ENCODE results near the gene PLEKHG1. TPM values are rescaled to one million over a fixed set of nuclear protein-coding genes. Genes with fewer than 3 reads are reported as not detected.

The PLEKHG1 gene
- total RNA-seq, result 12.5 TPM

DNA sequence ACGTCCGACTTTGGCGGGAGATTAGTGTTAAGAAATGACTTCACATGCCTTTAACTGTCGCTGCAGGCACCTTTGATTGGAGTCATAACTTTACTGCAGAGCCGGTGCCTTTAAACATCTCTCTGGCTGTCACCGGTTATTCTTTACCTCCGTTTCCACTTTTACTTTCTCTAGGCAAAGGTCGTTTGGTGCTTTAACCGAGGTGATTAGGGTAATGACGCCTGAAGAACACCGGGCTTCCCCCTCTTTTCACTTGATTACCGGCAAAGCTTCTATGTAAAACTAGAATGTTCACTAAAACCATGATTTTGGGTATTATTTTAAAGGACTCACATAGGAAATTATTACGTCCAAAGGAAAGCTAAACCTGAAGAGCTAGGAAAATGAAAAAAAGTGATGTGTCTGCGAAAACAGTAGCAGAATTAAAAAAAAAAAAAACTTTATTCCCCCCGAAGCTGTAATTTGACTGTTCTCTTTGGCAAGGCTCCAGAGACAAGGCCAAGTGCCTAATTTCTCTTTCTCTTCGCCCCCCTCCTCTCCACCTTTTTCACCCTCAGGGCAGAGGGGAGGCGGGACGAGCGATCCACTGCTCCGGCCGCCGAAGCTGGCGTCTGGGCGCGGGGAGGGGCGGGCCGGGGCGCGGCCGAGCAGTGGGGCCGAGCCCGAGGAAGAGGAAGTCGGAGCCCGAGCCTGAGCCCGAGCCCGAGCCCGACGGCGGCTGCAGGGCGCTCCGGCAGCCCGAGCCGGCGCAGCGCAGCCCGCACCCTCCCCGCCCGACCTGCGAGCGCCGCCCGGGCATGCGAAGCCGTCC, at the start of gene PLEKHG1:
Gene PLEKHG1, plus strand, starts transcription at position 687 of the 811 bp plus-strand sequence. CDS start 133,797 bp downstream, outside the sequence.
- Histone ChIP-seq H3K27me3 (ENCODE audit: insufficient read depth, low read length) (peaks cover 54% of the 10 kb centered on the region), H3K4me3 (ENCODE audit: low read length) (peak within 1 kb of the TSS; percentile 37), H3K9me3 (ENCODE audit: low read depth, low read length) (no peaks in the 10 kb centered on the region), H3K4me1 (ENCODE audit: insufficient read depth, low read length) (peaks cover 15% of the 10 kb centered on the region)

DNA sequence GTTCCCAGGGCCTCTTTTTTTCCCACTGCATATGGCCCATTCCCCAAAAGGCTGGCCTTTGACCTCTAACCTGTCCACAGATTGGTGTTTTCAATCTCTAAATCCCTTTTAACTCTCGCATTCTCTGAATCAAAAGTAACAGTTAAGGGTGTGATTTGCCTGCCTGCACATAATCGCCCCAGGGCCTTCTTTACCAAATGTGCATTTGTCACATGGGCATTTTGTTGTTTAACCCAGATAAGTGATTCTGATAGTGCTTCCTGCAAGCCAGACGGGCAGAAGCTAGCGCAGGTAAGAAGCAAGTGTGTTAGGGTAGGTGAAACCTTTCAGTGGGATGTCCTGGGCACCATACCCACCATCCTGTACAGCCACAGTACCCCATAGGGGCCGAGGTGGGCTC, 49.4 kb upstream of the PLEKHG1 start:
- Histone ChIP-seq H3K4me1 (ENCODE audit: insufficient read depth, low read length) (no peaks in the 10 kb centered on the region), H3K9me3 (ENCODE audit: low read depth, low read length) (no peaks in the 10 kb centered on the region), H3K4me3 (ENCODE audit: low read length) (no peak overlapping the region)

DNA sequence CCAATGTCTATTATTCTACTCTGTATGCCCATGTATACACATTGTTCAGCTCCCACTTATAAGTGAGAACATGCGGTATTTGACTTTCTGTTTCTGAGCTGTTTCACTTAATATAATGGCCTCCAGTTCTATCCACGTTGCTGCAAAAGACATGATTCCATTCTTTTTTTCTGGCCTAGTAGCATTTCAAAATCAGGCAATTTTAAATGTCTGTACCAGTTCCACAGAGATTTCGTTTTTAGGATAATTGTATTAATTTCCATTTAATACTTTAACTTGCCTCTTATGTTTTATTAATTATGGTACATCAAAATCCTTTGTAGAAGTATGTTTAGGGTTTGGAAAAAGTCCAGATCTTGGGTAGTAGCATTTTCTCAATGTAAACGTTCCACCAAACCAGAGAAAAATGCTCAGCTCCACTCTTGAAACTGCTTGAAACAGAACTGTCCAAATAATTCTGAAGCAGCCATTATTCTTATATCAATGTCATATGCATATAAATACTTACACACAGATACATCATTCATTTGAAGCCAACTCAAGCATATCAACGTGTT, 42.6 kb upstream of the PLEKHG1 start:
- no peak overlapping the region for H3K4me3 ChIP-seq (ENCODE audit: low read length)
- no peaks in the 10 kb centered on the region for H3K9me3 ChIP-seq (ENCODE audit: low read depth, low read length)
- peaks cover 7% of the 10 kb centered on the region for H3K27me3 ChIP-seq (ENCODE audit: insufficient read depth, low read length)
- no peaks in the 10 kb centered on the region for H3K4me1 ChIP-seq (ENCODE audit: insufficient read depth, low read length)

More for the DNA sequence above, 49.4 kb upstream of the PLEKHG1 start:
- peaks cover 3% of the 10 kb centered on the region for H3K27me3 ChIP-seq (ENCODE audit: insufficient read depth, low read length)

DNA sequence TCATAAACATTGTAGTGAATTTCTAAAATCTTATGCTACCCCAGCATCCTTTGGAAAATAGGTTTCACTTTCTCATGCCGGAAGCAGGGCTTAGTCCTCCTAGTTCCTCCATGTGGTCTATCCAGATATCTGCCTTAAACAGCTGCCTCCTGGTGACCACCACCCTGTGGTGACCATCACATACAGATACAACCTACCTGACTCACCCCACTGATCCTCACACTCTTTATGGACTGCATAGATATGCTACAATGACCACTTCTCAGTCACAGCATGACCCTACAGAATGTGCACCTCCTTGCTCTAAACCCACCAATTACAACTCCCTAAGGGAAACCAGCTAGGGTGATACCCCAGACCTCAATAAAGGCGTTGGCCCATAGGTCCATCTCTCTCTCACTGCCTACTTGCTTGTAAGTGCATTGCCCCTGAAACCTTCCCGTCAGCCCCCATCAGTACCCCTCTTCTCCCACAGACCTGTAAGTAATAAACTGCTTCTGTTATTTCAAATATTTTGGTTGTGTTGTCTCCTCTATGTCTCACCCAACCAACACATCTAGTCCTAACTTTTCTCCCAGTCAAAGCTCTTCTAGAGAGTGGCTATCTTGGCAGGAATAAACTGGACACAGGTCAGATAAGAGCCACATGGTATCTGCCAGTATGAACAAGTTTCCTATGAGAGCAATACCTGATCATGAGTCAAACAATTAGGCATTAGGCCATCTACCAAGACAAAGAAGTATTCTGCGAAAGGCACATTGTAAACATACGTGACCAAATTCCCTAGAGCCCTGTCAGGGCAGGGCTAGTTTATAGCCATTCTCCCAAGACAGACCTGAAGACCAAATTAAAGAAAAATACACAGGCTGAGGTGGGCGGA, 39.4 kb upstream of the PLEKHG1 start:
- Histone ChIP-seq H3K4me3 (ENCODE audit: low read length) (no peak overlapping the region), H3K4me1 (ENCODE audit: insufficient read depth, low read length) (no peaks in the 10 kb centered on the region), H3K27me3 (ENCODE audit: insufficient read depth, low read length) (peaks cover 7% of the 10 kb centered on the region), H3K9me3 (ENCODE audit: low read depth, low read length) (no peaks in the 10 kb centered on the region)

DNA sequence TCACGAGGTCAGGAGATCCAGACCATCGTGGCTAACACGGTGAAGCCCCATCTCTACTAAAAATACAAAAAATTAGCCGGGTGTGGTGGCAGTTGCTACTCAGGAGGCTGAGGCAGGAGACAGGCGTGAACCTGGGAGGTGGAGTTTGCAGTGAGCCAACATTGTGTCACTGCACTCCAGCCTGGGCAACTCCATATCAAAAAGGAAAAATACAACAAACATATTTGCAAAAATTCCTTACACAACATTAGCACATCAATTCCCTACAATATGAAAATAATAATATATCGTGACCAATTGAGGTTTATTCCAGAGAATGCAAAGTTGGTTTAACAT, 38.8 kb upstream of the PLEKHG1 start:
- peaks cover 7% of the 10 kb centered on the region for H3K27me3 ChIP-seq (ENCODE audit: insufficient read depth, low read length)
- no peaks in the 10 kb centered on the region for H3K4me1 ChIP-seq (ENCODE audit: insufficient read depth, low read length)
- no peak overlapping the region for H3K4me3 ChIP-seq (ENCODE audit: low read length)
- no peaks in the 10 kb centered on the region for H3K9me3 ChIP-seq (ENCODE audit: low read depth, low read length)

DNA sequence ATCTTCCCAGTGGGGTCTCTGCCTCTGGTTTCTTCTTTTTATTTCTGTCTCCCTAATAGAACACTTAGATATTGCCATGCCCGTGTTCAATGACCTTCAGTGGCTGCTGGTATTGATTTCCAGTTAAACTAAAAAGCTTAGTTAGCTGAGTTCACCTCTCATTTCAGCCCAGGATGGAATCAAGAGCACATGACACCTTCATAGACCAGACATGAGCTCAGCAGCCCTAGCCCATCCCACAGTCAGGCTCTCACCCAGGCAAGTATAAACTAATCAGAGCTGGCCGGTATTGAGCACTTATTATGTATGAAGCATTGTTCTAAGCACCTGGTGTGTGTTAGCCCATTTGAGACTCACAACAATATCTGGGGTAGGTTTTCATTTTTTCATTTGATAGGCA, 33.7 kb upstream of the PLEKHG1 start:
- H3K9me3 ChIP-seq (ENCODE audit: low read depth, low read length), result no peaks in the 10 kb centered on the region
- no peaks in the 10 kb centered on the region for H3K27me3 ChIP-seq (ENCODE audit: insufficient read depth, low read length)
- no peak overlapping the region for H3K4me3 ChIP-seq (ENCODE audit: low read length)
- no peaks in the 10 kb centered on the region for H3K4me1 ChIP-seq (ENCODE audit: insufficient read depth, low read length)

DNA sequence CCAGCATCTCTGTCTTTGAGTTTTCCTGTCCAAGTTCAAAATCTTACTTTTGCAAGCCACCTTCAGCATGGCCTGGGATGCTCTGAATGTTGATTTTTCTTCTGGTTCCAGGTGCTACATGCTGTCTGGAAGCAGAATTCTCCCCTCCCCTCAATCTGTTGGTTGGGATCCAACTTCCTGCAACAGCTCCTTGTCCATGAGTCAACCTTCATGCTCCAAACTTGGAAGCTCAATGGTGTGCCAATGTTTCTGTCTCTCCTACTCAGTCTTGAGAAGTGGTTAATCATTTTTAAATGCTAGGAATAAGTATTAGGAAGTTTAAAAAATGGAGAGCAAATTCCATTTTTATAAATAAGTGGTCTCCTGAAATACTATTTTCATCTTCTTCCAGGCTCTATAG, 33.2 kb upstream of the PLEKHG1 start:
- no peak overlapping the region for H3K4me3 ChIP-seq (ENCODE audit: low read length)
- no peaks in the 10 kb centered on the region for H3K4me1 ChIP-seq (ENCODE audit: insufficient read depth, low read length)
- H3K9me3 ChIP-seq (ENCODE audit: low read depth, low read length), result no peaks in the 10 kb centered on the region
- no peaks in the 10 kb centered on the region for H3K27me3 ChIP-seq (ENCODE audit: insufficient read depth, low read length)

DNA sequence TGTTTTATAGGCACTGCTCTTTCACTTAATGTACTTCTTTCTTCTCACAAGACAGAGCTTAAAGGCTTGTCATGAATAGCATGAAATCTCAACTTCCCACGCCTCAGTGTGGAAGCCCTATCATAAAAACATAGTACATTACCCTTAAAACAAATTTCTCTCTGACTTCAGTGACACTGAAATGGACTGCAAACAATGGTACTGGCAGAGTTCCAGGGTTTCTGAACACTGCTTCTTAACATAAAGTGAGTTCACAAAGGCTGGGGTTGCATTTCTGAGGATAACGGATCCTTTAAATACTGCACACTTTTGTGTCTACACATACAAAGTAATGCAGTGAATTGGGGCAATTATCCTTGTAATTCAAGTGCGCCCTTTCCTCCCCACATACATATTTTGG, 32.3 kb upstream of the PLEKHG1 start:
- Histone ChIP-seq H3K27me3 (ENCODE audit: insufficient read depth, low read length) (peaks cover 5% of the 10 kb centered on the region), H3K9me3 (ENCODE audit: low read depth, low read length) (no peaks in the 10 kb centered on the region), H3K4me1 (ENCODE audit: insufficient read depth, low read length) (no peaks in the 10 kb centered on the region)

DNA sequence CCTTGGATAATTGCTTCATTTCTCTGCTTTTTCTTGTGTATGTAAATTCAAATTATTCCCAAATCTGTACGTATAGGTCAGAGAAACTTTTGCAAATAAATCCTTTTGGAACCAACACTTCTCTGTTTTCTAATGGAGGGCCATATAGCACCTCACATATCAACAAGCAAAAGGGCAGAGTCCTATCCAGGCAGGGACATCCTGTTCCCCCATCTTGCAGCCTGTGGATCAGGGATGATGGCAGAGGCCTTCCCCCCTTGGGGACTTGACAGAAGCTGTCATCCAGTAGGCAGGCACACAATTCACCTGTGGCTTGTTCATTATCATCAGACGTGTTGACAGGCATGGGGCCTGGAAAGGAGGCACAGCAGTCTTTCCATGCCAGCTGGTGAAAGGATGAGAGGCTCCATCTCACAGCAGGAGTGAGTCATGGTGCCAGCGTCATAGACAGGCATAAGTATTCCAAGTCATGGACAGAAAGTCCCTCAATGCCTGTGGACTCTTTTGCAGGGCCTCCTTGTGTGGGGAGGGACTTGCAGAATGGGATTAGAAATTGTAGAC, 31.8 kb upstream of the PLEKHG1 start:
- H3K4me3 ChIP-seq (ENCODE audit: low read length), result no peak overlapping the region
- H3K27me3 ChIP-seq (ENCODE audit: insufficient read depth, low read length), result peaks cover 5% of the 10 kb centered on the region
- H3K9me3 ChIP-seq (ENCODE audit: low read depth, low read length), result no peaks in the 10 kb centered on the region
- no peaks in the 10 kb centered on the region for H3K4me1 ChIP-seq (ENCODE audit: insufficient read depth, low read length)

More for the DNA sequence above, 32.3 kb upstream of the PLEKHG1 start:
- H3K4me3 ChIP-seq (ENCODE audit: low read length), result no peak overlapping the region

DNA sequence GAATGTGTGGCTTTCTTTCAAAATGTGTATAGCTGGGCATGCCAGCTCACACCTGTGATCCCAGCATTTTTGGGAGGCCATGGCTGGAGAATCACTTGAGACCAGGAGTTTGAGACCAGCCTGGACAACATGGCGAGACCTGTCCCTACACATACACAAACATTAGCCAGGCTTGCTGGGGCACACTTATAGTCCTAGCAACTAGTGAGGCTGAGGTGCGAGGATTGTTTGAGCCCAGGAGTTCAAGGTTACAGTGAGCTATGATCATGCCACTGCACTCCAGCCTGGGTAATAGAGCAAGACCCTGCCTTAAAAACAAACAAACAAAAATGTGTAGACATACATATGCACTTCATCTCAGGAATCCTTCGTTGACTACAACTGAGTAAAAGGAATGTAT, 31.1 kb upstream of the PLEKHG1 start:
- Histone ChIP-seq H3K9me3 (ENCODE audit: low read depth, low read length) (no peaks in the 10 kb centered on the region), H3K27me3 (ENCODE audit: insufficient read depth, low read length) (peaks cover 11% of the 10 kb centered on the region), H3K4me3 (ENCODE audit: low read length) (no peak overlapping the region), H3K4me1 (ENCODE audit: insufficient read depth, low read length) (no peaks in the 10 kb centered on the region)

DNA sequence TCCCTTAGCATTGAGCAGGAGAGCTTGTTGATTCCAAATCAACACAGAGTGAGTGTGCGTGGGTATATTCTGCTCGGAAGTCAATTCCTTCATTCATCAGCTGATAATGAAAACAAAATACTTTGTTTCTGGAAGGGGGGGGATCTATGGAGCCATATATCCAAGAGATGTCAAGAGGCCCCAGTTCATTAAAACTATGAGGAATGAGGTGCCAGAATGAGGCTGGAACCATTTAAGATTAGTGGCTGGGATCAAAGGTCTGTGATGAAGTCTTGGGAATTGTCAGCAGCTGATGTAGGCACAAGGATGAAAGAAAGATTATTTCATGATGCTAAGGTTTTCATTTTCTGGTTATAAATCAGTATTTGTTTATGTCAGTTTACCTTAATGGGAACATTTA, 30.5 kb upstream of the PLEKHG1 start:
- H3K9me3 ChIP-seq (ENCODE audit: low read depth, low read length), result no peaks in the 10 kb centered on the region
- peaks cover 16% of the 10 kb centered on the region for H3K27me3 ChIP-seq (ENCODE audit: insufficient read depth, low read length)
- peaks cover 2% of the 10 kb centered on the region for H3K4me1 ChIP-seq (ENCODE audit: insufficient read depth, low read length)
- H3K4me3 ChIP-seq (ENCODE audit: low read length), result no peak overlapping the region

DNA sequence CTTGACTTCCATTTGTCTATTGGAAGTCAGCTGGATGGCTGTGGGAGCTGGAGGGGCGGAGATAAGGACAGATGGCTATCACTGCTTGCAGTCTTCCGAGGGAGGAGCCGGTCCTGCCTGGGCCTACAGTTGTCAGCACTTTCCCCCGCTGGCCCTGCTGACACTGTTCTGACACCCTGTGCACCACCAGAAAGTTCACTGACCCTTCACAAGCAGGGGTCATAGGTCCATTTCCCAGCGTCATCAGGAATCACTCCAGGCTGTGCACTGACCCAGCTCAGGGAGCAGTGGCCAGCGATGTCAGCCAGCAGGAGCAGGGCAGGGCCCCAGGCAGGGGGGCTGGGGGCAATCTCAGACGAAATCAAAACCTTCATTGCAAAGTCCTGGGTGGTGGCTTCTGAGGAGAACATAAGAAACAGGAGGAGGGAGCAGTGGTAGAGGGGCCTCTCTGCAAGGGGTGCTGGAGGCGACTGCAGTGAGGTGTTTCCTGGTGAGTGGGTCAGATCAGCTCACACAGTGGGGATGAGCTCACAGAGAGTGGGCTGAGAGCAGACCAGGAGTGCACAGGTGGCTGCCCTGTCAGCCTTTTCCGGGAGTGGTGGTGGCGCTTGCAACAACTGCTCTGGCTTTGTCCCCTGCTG, 26.5 kb upstream of the PLEKHG1 start:
- H3K4me3 ChIP-seq (ENCODE audit: low read length), result no peak overlapping the region
- no peaks in the 10 kb centered on the region for H3K9me3 ChIP-seq (ENCODE audit: low read depth, low read length)
- peaks cover 3% of the 10 kb centered on the region for H3K4me1 ChIP-seq (ENCODE audit: insufficient read depth, low read length)
- H3K27me3 ChIP-seq (ENCODE audit: insufficient read depth, low read length), result peaks cover 19% of the 10 kb centered on the region

DNA sequence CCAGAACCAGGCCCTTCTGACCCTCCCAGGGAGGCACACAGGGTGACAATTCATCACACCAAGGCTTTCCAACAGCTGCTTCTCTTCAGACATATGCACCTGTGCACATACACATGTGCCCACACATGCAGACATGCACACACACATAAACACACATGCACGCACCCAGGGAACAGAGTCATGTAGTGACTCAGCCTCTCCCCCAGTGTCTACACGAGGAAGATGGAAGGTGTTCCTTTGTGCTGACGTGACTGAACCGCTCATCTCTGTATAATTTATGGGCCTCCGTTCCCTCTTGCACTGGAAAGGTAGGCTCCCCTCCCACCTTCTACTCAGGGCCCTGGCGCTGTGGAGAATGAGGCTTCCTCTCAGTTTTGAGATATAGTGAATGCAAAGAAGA, 23.8 kb upstream of the PLEKHG1 start:
- no peaks in the 10 kb centered on the region for H3K9me3 ChIP-seq (ENCODE audit: low read depth, low read length)
- peaks cover 19% of the 10 kb centered on the region for H3K27me3 ChIP-seq (ENCODE audit: insufficient read depth, low read length)

DNA sequence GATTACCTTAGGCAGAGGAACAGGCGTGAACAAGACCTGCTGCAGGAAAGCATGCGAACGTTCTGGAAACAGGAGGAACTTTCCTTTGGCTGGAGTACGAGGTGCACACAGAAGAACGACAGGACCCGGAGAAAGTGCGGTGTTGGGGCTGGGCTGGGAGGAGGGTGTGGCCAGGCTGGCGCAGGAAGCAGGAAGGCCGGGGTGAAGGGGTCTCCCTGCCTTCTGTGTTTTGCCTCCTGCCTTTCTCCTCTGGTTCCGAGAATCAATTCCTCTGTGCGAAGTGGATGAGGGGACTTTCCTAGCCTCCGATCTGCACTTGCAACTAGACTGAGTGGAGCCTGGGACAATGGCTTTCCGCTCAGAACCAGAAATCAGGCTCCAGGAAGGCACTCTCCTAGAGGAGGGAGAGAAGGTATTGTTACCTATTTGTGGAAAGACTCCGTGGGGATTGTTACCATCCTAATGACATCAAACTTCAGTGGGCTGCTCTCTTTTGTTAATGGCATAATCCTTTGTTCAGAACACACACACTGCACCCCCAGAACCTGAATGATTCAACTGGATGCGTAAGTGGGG, 22.9 kb upstream of the PLEKHG1 start:
- H3K4me3 ChIP-seq (ENCODE audit: low read length), result no peak overlapping the region

More for the DNA sequence above, 23.8 kb upstream of the PLEKHG1 start:
- Histone ChIP-seq H3K4me3 (ENCODE audit: low read length) (no peak overlapping the region), H3K4me1 (ENCODE audit: insufficient read depth, low read length) (peaks cover 3% of the 10 kb centered on the region)

More for the DNA sequence above, 22.9 kb upstream of the PLEKHG1 start:
- Histone ChIP-seq H3K27me3 (ENCODE audit: insufficient read depth, low read length) (peaks cover 19% of the 10 kb centered on the region), H3K9me3 (ENCODE audit: low read depth, low read length) (no peaks in the 10 kb centered on the region), H3K4me1 (ENCODE audit: insufficient read depth, low read length) (peaks cover 3% of the 10 kb centered on the region)

Data from mononuclear cell (primary cell).